Hepatocyte (in vitro differentiated cells): ENCODE data around the gene MYCBPAP. TPM values are rescaled to one million over a fixed set of nuclear protein-coding genes. Genes with fewer than 3 reads are reported as not detected.

Source experiments
- DNase-seq: peaks from one replicate; pipeline ENCODE4 v3.0.0-alpha.2; 2016; ENCODE audit warnings: low spot score
- H2AFZ ChIP-seq: fragments of 200-600 bp; sonication (generic); 2 replicates; pipeline ENCODE4 v1.6.0; 2016; ENCODE audit warnings: antibody characterized with exemption, mild to moderate bottlenecking
- H3K27ac ChIP-seq: fragments of 200-600 bp; sonication (generic); 2 replicates; pipeline ENCODE4 v1.5.1; 2016; ENCODE audit warnings: mild to moderate bottlenecking
- H3K27me3 ChIP-seq: fragments of 200-600 bp; sonication (generic); 2 replicates; pipeline ENCODE4 v1.6.1; 2016
- H3K36me3 ChIP-seq: fragments of 200-600 bp; sonication (generic); replicated peaks from 2 replicates; pipeline ENCODE4 v1.5.1; 2016; ENCODE audit warnings: low read depth; ENCODE audit not compliant: insufficient read depth
- H3K4me1 ChIP-seq: fragments of 200-600 bp; sonication (generic); 2 replicates; pipeline ENCODE4 v1.5.1; 2016; ENCODE audit warnings: mild to moderate bottlenecking, moderate library complexity; ENCODE audit not compliant: insufficient read depth
- H3K4me2 ChIP-seq: fragments of 200-600 bp; sonication (generic); 2 replicates; pipeline ENCODE4 v1.6.0; 2016
- H3K4me3 ChIP-seq: fragments of 200-600 bp; sonication (generic); 2 replicates; pipeline ENCODE4 v1.5.1; 2016; ENCODE audit warnings: mild to moderate bottlenecking
- H3K79me2 ChIP-seq: fragments of 200-600 bp; sonication (generic); 2 replicates; pipeline ENCODE4 v1.6.0; 2017; ENCODE audit warnings: mild to moderate bottlenecking
- H3K9me2 ChIP-seq: fragments of 200-600 bp; sonication (generic); replicated peaks from 2 replicates; pipeline ENCODE4 v1.6.0; 2017; ENCODE audit warnings: mild to moderate bottlenecking; ENCODE audit not compliant: insufficient read depth
- H3K9me3 ChIP-seq: fragments of 200-600 bp; sonication (generic); 2 replicates; pipeline ENCODE4 v1.5.1; 2016; ENCODE audit warnings: low read depth, mild to moderate bottlenecking
- H4K20me1 ChIP-seq: fragments of 200-600 bp; sonication (generic); 2 replicates; pipeline ENCODE4 v1.6.0; 2016; ENCODE audit warnings: mild to moderate bottlenecking; ENCODE audit not compliant: insufficient read depth, poor library complexity, severe bottlenecking
- CTCF ChIP-seq: fragments of 200-600 bp; sonication (generic); IDR thresholded peaks from 2 replicates; pipeline ENCODE4 v1.5.1; 2016; ENCODE audit warnings: antibody characterized with exemption, mild to moderate bottlenecking; ENCODE audit not compliant: poor library complexity
- EZH2 ChIP-seq: fragments of 200-600 bp; sonication (generic); IDR thresholded peaks from 2 replicates; pipeline ENCODE4 v1.6.1; 2016; ENCODE audit warnings: antibody characterized with exemption, mild to moderate bottlenecking, borderline replicate concordance
- EZH2phosphoT487 ChIP-seq: fragments of 200-600 bp; sonication (generic); IDR thresholded peaks from one replicate; pipeline ENCODE4 v1.6.1; 2018; ENCODE audit warnings: antibody characterized with exemption, mild to moderate bottlenecking, low read depth, moderate library complexity; ENCODE audit not compliant: unreplicated experiment, severe bottlenecking
- WGBS: methylation state at CpG from one replicate; pipeline ENCODE4 v1.1.6; 2016; ENCODE audit warnings: low lambda C conversion rate; ENCODE audit errors: missing lambda C conversion rate; 5-methylcytosine and 5-hydroxymethylcytosine counted together
- polyA plus RNA-seq: library from polyadenylated mRNA; unstranded; fragments of >200 nt; fragmentation: Nextera tagmentation; extraction: Ambion mirVana; gene quantifications from 2 replicates; pipeline ENCODE4 v1.2.1, GENCODE V29; 2016
- total RNA-seq: library from RNA; depleted of rRNA; stranded (reverse); fragments of >200 nt; gene quantifications from 2 replicates; pipeline ENCODE4 v1.2.3, GENCODE V29; 2014

Gene MYCBPAP
- total and polyA plus RNA-seq, 2 experiments from 2014 or later: 0.43 to 0.70 TPM

GRCh38 chr17:50484386-50485155 lies 23.7 kb upstream of the MYCBPAP start:
- Histone ChIP-seq H3K9me2 (no peaks in the 10 kb centered on the region), H3K27ac (no peak overlapping the region), H3K36me3 (no peaks in the 10 kb centered on the region), H3K27me3 (no peaks in the 10 kb centered on the region), H2AFZ (no peak overlapping the region), H3K4me2 (no peak overlapping the region), H3K4me1 (peaks cover 10% of the 10 kb centered on the region), H4K20me1 (no peaks in the 10 kb centered on the region), H3K4me3 (no peak overlapping the region), H3K9me3 (no peaks in the 10 kb centered on the region), H3K79me2 (peaks cover 15% of the 10 kb centered on the region)
- 99% methylated on average over 10 of the region's 11 CpGs for WGBS
- TF ChIP-seq EZH2: no peak
- no peak for TF ChIP-seq EZH2phosphoT487
- DNase-seq: no peak

DNA sequence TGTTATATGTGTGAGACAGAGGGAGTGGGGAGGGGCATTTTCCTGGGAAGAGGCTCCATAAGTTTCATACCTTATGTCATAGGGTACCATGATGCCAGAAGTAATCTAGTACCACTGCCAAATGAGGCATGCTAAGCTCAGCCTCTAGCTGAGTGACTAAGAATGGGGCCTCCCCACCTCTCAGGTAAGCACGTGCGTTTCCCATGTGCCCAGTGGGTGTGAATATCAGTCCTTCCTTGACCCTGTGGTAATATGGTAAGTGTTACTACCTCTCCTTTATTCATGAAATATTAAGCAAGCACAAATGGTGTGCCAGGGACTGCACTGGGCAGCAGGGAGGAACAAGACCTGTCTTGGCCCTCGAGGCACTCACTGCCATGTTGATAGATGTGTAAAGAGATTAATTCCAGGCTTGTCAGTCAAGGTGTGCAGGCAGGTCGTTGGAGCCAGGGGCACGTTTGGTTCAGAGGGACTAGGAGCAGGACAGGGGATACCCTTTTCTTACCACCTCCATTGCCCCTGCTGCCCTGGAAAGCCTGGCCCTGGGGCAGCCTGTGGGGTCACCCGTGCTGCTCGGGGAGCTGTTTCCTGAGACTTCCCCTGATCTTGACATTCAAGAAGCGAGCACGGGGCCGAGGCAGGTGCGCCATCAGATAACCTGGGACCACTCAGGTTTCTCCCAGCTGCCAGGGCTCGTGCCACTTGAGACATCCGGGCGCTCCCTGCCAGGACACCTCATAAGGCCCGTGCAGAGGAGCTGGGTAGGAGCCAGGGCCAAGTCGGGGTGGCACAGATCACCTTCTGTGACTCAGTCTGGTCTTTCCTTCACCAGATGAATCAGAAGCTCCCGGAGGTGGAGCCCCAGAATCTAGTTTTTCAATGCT lies 20.8 kb upstream of the MYCBPAP start:
- Histone ChIP-seq H3K27ac (no peak overlapping the region), H2AFZ (no peak overlapping the region), H3K4me3 (no peak overlapping the region), H3K79me2 (no peaks in the 10 kb centered on the region), H3K36me3 (no peaks in the 10 kb centered on the region), H3K27me3 (no peaks in the 10 kb centered on the region), H3K4me1 (peaks cover 3% of the 10 kb centered on the region), H3K9me3 (no peaks in the 10 kb centered on the region), H3K4me2 (no peak overlapping the region), H4K20me1 (no peaks in the 10 kb centered on the region), H3K9me2 (no peaks in the 10 kb centered on the region)
- WGBS: 88% methylated on average over 17 of the region's 17 CpGs
- DNase-seq: no peak
- TF ChIP-seq EZH2 (no peak), CTCF (no peak), EZH2phosphoT487 (no peak)

DNA sequence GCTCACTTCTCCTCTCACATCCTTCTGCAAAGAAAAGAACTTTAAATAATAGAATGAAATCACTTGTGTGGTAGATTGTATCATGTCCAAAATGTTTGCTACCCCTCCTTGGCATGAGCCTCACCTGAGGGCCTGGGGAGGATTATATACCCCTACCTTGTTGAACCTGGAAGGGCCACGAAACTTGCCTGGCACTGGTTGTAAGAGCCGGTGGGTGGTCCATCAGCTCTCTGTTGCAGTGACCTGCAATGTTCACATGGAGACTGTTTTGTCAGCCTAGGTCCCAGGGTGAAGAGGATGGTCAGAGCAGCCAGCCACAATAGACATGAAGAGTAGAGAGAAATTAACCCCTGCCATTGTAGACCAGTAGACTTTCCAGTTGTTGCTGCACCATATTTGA lies 19.4 kb upstream of the MYCBPAP start:
- Histone ChIP-seq H3K9me2 (no peaks in the 10 kb centered on the region), H3K4me2 (no peak overlapping the region), H2AFZ (no peak overlapping the region), H3K9me3 (no peaks in the 10 kb centered on the region), H3K4me1 (no peaks in the 10 kb centered on the region), H3K4me3 (no peak overlapping the region), H3K27me3 (no peaks in the 10 kb centered on the region), H3K36me3 (no peaks in the 10 kb centered on the region), H3K27ac (no peak overlapping the region), H4K20me1 (no peaks in the 10 kb centered on the region), H3K79me2 (no peaks in the 10 kb centered on the region)
- TF ChIP-seq EZH2phosphoT487 (no peak), EZH2 (no peak), CTCF (no peak)
- 90% methylated on average over 2 of the region's 2 CpGs for WGBS
- DNase-seq: no peak

DNA sequence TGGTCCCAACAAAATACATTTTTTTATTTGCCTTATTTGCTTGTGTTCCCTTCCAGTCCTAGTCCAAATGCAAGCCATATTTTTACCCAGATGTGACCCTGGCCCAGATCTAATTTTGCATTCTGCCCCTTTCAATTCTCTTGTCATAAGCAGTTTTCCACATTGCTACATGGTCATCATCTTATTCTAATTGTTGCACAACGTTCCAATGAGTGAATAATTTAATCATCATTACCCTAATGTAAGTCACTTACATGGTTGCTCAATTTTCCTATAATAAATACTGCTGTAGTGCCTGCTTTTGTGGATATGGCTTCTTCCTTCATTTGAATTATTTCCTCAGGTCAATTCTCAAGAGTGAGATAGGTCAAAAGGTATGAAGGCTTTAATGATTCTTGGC lies 16.7 kb upstream of the MYCBPAP start:
- H3K4me2 ChIP-seq: no peak overlapping the region
- H4K20me1 ChIP-seq: no peaks in the 10 kb centered on the region
- H3K27ac ChIP-seq: no peak overlapping the region
- H3K9me2 ChIP-seq: no peaks in the 10 kb centered on the region
- no peaks in the 10 kb centered on the region for H3K9me3 ChIP-seq
- 79% methylated on average over 1 of the region's 1 CpG for WGBS
- no peaks in the 10 kb centered on the region for H3K27me3 ChIP-seq
- H2AFZ ChIP-seq: no peak overlapping the region
- no peaks in the 10 kb centered on the region for H3K4me1 ChIP-seq
- no peak for TF ChIP-seq EZH2
- TF ChIP-seq CTCF: no peak
- TF ChIP-seq EZH2phosphoT487: no peak
- no peaks in the 10 kb centered on the region for H3K36me3 ChIP-seq
- no peak for DNase-seq
- no peak overlapping the region for H3K4me3 ChIP-seq
- H3K79me2 ChIP-seq: no peaks in the 10 kb centered on the region
